ENCODE measurements around the gene PECR.
A peak's percentile ranks its signal among the peaks of the same experiment; 100 is the strongest.

Gene PECR

GRCh38 chr2:216081487-216082116 lies at the start of gene PECR, which contains the start of gene TMEM169:
PECR (minus strand) TSS chr2:216081809; CDS start chr2:216081741, 68 bp downstream.
TMEM169 (plus strand) TSS chr2:216081919; CDS start chr2:216095964, 14,045 bp downstream.
- DNase-seq (ENCODE audit: low read depth, low spot score), result no peak

GRCh38 chr2:216130346-216130971 lies 48.9 kb upstream of the PECR start:
- DNase-seq (ENCODE audit: low read depth, low spot score), result no peak

GRCh38 chr2:216126943-216127342 lies 45.3 kb upstream of the PECR start:
- DNase-seq (ENCODE audit: low read depth, low spot score), result no peak

- no peak for DNase-seq (ENCODE audit: low read depth, low spot score)
Observed at GRCh38 chr2:216121255-216121654, 39.6 kb upstream of the PECR start.

GRCh38 chr2:216119986-216120385 lies 38.4 kb upstream of the PECR start:
- no peak for DNase-seq (ENCODE audit: low read depth, low spot score)

GRCh38 chr2:216119146-216119545 lies 37.5 kb upstream of the PECR start:
- DNase-seq (ENCODE audit: low read depth, low spot score), result no peak

- no peak for DNase-seq (ENCODE audit: low read depth, low spot score)
Observed at GRCh38 chr2:216118474-216118873, 36.9 kb upstream of the PECR start.

GRCh38 chr2:216117561-216118340 lies 36.1 kb upstream of the PECR start:
- no peak for DNase-seq (ENCODE audit: low read depth, low spot score)

GRCh38 chr2:216116418-216116817 lies 34.8 kb upstream of the PECR start:
- no peak for DNase-seq (ENCODE audit: low read depth, low spot score)

- DNase-seq (ENCODE audit: low read depth, low spot score), result peak; percentile 92
Observed at GRCh38 chr2:216114714-216115531, 33.3 kb upstream of the PECR start.

GRCh38 chr2:216114382-216114713 lies 32.7 kb upstream of the PECR start:
- no peak for DNase-seq (ENCODE audit: low read depth, low spot score)

- no peak for DNase-seq (ENCODE audit: low read depth, low spot score)
Observed at GRCh38 chr2:216113572-216113971, 32.0 kb upstream of the PECR start.

GRCh38 chr2:216112926-216113325 lies 31.3 kb upstream of the PECR start:
- DNase-seq (ENCODE audit: low read depth, low spot score), result no peak

GRCh38 chr2:216111122-216111521 lies 29.5 kb upstream of the PECR start:
- no peak for DNase-seq (ENCODE audit: low read depth, low spot score)

- DNase-seq (ENCODE audit: low read depth, low spot score), result no peak
Observed at GRCh38 chr2:216110620-216111019, 29.0 kb upstream of the PECR start.

GRCh38 chr2:216109962-216110614 lies 28.5 kb upstream of the PECR start:
- DNase-seq (ENCODE audit: low read depth, low spot score), result no peak

- DNase-seq (ENCODE audit: low read depth, low spot score), result peak; percentile 73
Observed at GRCh38 chr2:216108967-216109921, 27.6 kb upstream of the PECR start, which contains the start of gene XRCC5. XRCC5 (plus strand) TSS chr2:216109348; CDS start chr2:216109437, 89 bp downstream.

- no peak for DNase-seq (ENCODE audit: low read depth, low spot score)
Observed at GRCh38 chr2:216108310-216108966, 26.8 kb upstream of the PECR start.

- no peak for DNase-seq (ENCODE audit: low read depth, low spot score)
Observed at GRCh38 chr2:216107760-216108159, 26.2 kb upstream of the PECR start.

GRCh38 chr2:216107320-216107719 lies 25.7 kb upstream of the PECR start:
- DNase-seq (ENCODE audit: low read depth, low spot score), result no peak
